Measurements from ENCODE around the gene TMEM62. TPM values are rescaled to one million over a fixed set of nuclear protein-coding genes. Genes with fewer than 3 reads are reported as not detected.
A peak's percentile ranks its signal among the peaks of the same experiment; 100 is the strongest.
"Not testable (repeated sequence)": the region's sequence is repeated elsewhere in the genome, so short reads cannot be mapped to it uniquely, and the experiment has no call there.

The TMEM62 gene
- total RNA-seq, 2 donors from 2014 or later, result 10.4 to 16.0 TPM

DNA sequence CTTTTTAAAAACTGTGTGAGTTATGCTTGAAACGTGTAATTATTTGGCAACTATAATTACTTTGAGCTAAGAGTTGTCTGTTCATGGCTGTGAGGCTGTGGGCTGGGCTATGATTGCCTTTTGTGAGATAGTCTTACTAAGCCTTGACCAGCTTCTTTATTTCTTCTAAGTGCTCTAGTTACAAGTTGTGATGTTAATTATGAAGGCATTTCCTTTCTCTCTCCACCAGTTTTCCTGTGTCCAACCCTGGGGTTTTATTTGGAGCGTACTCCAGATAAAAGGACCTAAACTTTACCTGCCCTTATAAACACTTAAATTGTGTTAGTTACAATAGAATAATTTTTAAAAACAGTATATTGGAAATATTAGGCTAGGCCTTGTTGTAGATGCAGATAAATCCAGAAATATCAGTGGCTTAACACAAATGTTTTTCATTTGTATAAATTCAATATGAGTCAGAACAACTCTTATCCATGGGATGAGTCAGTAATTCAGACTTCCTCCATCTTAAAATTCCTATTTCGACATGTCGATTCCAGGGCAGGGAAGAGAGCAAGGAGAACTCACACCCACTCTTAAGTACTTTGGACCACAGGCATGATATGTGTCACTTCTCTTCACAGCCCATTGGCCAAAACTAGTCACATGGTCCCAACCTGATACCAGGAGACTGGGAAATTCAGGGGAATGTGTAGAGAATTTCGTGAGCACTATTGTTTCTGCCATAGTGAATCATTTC is 17.0 kb downstream of the TMEM62 start:
- ATAC-seq (no peak), DNase-seq (ENCODE audit: low spot score in 2 of 2) (no peak)
- Mint-ChIP-seq H3K36me3 (peaks cover 11 to 20% of the 10 kb centered on the region in 2 donors), H3K9me3 (no peaks in the 10 kb centered on the region), H3K27ac (no peak overlapping the region)

- Mint-ChIP-seq H3K36me3 (peaks cover 11 to 20% of the 10 kb centered on the region in 2 donors), H3K9me3 (no peaks in the 10 kb centered on the region), H3K27ac (no peak overlapping the region)
- ATAC-seq, result peak; percentile 69 to 70
- DNase-seq (ENCODE audit: low spot score in 2 of 2), result no peak
Observed at GRCh38 chr15:43151688-43152087, 18.3 kb downstream of the TMEM62 start.

DNA sequence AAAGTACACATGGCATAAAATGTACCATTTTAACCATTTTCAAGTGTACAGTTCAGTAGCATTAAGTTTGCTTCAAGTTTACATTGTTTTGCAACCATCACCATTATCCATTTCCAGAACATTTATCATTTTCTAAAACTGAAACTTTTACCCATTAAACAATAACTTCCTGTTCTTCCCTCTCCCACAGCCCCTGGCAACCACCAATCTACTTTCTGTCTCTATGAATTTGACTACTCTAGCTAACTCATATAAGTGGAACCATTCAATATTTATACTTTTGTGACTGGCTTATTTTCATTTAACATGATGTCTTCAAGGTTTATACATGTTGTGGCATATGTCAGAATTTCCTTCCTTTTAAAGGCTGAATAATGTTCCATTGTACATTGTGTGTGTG is 19.9 kb downstream of the TMEM62 start:
- Mint-ChIP-seq H3K27ac (no peak overlapping the region), H3K9me3 (no peaks in the 10 kb centered on the region), H3K36me3 (peaks cover 17 to 20% of the 10 kb centered on the region in 2 donors)
- ATAC-seq, result peak in 1 of 2 donors; percentile 41
- DNase-seq (ENCODE audit: low spot score in 2 of 2), result no peak

DNA sequence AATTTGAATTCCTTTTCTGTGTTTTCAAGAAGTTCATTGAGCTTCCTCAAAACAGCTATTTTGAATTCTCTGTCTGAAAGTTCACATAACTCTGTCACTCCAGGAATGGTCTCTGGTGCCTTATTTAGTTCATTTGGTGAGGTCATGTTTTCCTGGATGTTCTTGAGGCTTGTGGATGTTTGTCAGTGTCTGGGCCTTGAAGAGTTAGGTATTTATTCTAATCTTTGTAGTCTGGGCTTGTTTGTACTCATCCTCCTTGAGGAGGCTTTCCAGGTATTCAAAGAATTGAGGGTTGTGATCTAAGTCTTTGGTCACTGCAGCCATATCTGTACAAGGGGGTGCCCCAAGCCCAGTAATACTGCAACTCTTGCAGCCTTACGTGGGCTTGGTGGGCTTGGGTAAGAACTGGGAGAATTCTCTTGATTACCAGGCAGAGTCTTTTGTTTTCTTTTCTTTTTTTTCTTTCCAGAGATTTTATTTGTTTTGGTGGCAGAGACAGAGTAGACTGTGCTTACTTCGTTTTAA is 32.5 kb downstream of the TMEM62 start:
- peak overlapping the region; percentile 68 to 72 for H3K27ac Mint-ChIP-seq
- H3K36me3 Mint-ChIP-seq, result peaks cover 10 to 27% of the 10 kb centered on the region in 2 donors
- ATAC-seq, result peak in 1 of 2 donors; percentile 44
- DNase-seq (ENCODE audit: low spot score in 2 of 2), result no peak
- no peaks in the 10 kb centered on the region for H3K9me3 Mint-ChIP-seq

DNA sequence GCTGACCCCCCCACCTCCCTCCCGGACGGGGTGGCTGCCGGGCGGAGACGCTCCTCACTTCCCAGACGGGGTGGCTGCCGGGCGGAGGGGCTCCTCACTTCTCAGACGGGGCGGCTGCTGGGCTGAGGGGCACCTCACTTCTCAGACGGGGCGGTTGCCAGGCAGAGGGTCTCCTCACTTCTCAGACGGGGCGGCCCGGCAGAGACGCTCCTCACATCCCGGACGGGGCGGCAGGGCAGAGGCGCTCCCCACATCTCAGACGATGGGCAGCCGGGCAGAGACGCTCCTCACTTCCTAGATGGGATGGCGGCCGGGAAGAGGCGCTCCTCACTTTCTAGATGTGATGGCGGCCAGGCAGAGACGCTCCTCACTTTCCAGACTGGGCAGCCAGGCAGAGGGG is 33.9 kb downstream of the TMEM62 start:
- H3K27ac Mint-ChIP-seq; ATAC-seq; H3K9me3 Mint-ChIP-seq; DNase-seq (ENCODE audit: low spot score in 2 of 2): not testable (repeated sequence)
- H3K36me3 Mint-ChIP-seq, result peaks cover 11 to 34% of the 10 kb centered on the region in 2 donors

DNA sequence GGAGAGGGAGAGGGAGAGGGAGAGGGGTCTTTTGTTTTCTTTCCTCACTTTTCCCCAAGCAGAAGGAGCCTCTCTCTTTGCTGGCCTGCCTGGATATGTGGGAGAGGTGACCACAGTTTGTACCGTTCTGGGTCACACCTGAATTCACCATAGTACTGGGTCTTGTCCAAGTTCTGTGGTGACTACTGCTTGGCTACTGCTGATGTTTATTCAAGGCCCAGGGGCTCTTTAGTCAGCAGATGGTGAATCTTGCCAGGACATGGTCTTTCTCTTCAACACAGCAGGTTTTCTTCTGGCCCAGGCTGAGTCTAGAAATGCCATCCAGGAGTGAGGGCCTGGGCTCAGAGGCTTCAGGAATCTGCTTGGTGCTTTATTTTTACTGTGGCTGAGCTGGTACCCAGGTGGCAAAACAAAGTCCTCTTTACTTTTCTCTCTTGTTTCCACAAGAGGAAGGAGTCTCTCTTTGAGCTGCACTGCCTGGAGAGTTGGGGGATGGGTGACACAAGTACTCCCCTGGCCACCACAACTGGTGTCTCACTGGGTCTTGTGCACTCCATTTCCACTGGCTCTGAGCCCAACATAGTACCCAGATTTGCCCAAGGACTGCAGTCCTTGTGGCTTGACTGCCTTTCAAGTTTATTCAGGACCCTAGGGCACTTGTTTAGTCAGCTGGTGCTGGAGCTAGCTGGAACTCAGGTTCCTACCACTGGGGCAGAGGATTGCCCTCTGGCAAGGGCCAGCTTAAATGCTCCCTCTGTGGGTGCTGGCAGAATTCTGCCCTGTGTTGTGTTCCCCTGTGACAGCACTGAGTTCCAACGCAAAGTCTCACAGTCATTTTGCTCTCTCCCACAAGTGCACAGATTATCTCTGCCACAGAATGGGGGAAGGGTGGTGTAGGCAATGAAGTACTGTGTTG is 35.1 kb downstream of the TMEM62 start:
- H3K27ac Mint-ChIP-seq, result peak overlapping the region in 1 of 2 donors; percentile 35
- ATAC-seq (peak in 1 of 2 donors; percentile 83), DNase-seq (ENCODE audit: low spot score in 2 of 2) (no peak)
- H3K9me3 Mint-ChIP-seq, result no peaks in the 10 kb centered on the region
- H3K36me3 Mint-ChIP-seq, result peaks cover 16 to 40% of the 10 kb centered on the region in 2 donors

DNA sequence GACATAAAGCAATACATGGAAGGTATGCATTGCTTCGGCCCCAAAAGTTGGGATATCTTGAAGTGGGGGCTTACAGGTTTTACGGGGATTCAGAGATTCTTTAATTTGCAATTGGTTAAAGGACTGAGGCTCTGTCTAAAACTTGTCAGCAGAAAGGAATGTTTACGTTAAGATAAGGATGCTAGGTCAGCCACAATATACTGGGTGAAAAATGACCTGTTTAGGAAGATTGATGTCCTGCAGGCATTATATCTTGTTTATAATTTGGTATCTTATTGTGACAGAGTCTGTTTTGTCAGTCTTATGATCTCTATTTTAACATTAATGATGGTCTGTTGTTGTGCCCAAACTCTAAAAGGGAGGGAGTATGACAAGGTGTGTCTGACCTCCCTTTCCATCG is 36.5 kb downstream of the TMEM62 start:
- ATAC-seq, result no peak

GRCh38 chr15:43175656-43176309 is 42.4 kb downstream of the TMEM62 start:
- H3K27ac Mint-ChIP-seq; DNase-seq (ENCODE audit: low spot score in 2 of 2); ATAC-seq; H3K9me3 Mint-ChIP-seq: not testable (repeated sequence)
- H3K36me3 Mint-ChIP-seq, result peaks cover 20 to 35% of the 10 kb centered on the region in 2 donors

More for the DNA sequence above, 36.5 kb downstream of the TMEM62 start:
- H3K9me3 Mint-ChIP-seq, result no peaks in the 10 kb centered on the region
- DNase-seq (ENCODE audit: low spot score in 2 of 2), result no peak
- H3K36me3 Mint-ChIP-seq, result peaks cover 17 to 47% of the 10 kb centered on the region in 2 donors
- no peak overlapping the region for H3K27ac Mint-ChIP-seq

DNA sequence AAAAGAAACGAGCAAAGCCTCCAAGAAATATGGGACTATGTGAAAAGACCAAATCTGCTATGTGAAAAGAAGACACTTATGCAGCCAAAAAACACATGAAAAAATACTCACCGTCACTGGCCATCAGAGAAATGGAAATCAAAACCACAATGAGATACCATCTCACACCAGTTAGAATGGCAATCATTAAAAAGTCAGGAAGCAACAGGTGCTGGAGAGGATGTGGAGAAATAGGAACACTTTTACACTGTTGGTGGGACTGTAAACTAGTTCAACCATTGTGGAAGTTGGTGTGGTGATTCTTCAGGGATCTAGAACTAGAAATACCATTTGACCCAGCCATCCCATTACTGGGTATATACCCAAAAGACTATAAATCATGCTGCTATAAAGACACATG is 43.8 kb downstream of the TMEM62 start:
- H3K36me3 Mint-ChIP-seq, result peaks cover 18 to 28% of the 10 kb centered on the region in 2 donors
- not testable (repeated sequence) for DNase-seq (ENCODE audit: low spot score in 2 of 2); H3K9me3 Mint-ChIP-seq; ATAC-seq; H3K27ac Mint-ChIP-seq

DNA sequence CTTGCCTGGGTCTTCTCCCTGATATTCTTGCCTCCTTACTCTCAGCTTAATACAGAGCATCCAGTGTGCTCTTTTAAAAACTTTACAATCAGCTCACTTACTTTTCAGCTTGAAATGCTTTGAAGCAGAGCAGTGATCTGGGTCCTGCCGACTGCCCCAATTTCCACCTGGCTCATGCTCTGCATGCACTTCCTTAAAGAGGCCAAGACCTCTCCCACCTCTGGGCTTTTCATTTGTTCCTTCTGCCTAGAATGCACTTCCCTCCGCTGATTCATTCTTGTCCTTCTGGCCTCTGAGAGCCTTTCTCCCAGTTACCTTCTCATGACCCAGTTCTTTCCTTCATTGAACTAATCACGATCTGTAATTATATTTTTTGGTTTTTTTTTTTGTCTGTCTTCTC is 49.9 kb downstream of the TMEM62 start:
- Mint-ChIP-seq H3K27ac (peak overlapping the region; percentile 10 to 17), H3K36me3 (peaks cover 5 to 7% of the 10 kb centered on the region in 2 donors), H3K9me3 (no peaks in the 10 kb centered on the region)
- no peak for DNase-seq (ENCODE audit: low spot score in 2 of 2)
- no peak for ATAC-seq

GRCh38 chr15:43184407-43185124 is 51.2 kb downstream of the TMEM62 start:
- peaks cover 5 to 7% of the 10 kb centered on the region in 2 donors for H3K36me3 Mint-ChIP-seq
- peak overlapping the region; percentile 95 for H3K27ac Mint-ChIP-seq
- ATAC-seq, result no peak
- no peak for DNase-seq (ENCODE audit: low spot score in 2 of 2)
- H3K9me3 Mint-ChIP-seq, result no peaks in the 10 kb centered on the region

DNA sequence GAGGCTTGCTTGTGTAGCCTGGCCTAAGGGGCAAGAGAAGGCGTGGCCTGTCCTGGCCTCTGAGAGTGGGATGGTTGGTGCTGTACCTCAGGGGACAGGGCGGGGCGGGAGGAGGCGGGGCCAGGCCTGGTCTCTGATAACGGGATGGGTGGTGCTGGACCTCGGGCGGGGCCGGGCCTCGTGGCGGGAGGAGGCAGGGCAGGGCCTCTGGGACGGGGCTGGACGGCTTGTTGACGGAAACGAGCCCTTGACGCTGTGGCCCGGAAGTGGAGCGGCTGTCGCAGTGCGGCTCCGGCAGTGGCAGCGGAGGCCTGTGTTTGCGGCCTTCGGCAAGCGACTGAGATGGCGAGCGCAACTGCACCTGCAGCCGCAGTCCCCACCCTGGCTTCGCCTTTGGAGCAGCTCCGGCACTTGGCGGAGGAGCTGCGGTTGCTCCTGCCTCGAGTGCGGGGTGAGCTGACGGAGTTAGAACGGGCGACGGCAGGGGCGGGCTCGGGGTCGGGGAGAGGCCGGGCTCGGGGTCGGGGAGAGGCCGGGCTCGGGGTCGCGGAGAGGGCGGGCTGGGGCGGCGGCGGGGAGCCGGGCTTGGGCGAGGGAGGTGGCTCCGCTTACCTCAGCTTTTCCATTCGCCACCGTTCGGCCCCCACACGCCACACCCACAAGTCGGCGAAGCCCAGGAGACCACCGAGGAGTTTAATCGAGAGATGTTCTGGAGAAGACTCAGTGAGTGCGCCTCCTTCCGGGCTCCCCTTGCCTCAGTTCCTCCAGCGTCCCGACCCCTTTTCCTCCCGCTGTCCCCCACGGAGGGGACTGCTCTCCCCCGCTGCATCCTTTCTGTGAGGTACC is 52.0 kb downstream of the TMEM62 start, which contains the start of gene CCNDBP1:
Gene CCNDBP1 (plus strand): TSS at position 247 of the 846 bp plus-strand sequence. CDS start 96 bp downstream, at position 343.
- Mint-ChIP-seq H3K9me3 (no peaks in the 10 kb centered on the region), H3K36me3 (peaks cover 5 to 7% of the 10 kb centered on the region in 2 donors)
- DNase-seq (ENCODE audit: low spot score in 2 of 2), result peak; percentile 86 to 94

DNA sequence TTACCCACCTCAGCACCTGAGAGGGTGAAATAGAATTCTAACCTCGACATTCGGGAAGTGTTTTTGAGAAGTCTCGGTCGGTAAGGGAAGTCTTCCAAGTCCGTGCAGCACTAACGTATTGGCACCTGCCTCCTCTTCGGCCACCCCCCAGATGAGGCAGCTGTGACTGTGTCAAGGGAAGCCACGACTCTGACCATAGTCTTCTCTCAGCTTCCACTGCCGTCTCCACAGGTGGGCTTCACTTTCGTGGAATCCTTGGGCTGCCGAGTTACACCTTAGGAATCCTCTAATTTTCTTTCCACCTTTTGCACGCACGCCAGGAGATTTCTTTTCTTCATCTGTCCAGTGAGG is 52.6 kb downstream of the TMEM62 start:
- Mint-ChIP-seq H3K36me3 (peaks cover 6 to 7% of the 10 kb centered on the region in 2 donors), H3K27ac (peak overlapping the region; percentile 95 to 96), H3K9me3 (no peaks in the 10 kb centered on the region)
- no peak for DNase-seq (ENCODE audit: low spot score in 2 of 2)
- peak; percentile 16 to 40 for ATAC-seq

More for the DNA sequence above, 52.0 kb downstream of the TMEM62 start, which contains the start of gene CCNDBP1:
- peak; percentile 96 to 97 for ATAC-seq
- peak within 1 kb of the TSS; percentile 95 to 96 for H3K27ac Mint-ChIP-seq

DNA sequence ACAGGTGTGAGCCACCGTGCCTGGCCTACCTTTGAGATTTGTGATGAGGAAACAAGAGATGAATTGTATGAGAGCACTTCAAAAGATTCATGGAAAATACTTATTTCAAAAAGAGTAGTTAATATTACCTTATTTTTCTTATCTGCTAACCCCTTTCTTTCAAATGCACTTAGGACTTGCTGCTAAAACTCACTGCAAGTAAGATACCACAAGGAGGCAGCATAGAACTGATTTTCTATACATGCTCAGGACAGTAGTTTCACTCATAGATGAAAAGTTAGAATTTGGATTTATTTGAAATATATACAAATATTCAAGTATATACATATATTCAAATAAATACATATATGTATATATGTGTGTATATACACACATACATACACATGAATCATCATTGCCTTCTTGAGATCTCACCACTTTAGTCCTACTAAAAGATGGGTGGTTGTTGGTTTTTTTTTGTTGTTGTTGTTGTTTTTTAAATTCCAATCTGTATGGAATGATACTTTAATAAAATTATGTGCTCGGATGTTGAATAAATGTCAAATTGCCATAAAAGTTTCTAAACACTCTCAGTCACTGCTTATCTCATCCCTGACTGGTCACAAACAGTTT is 54.3 kb downstream of the TMEM62 start:
- Mint-ChIP-seq H3K36me3 (peaks cover 7 to 18% of the 10 kb centered on the region in 2 donors), H3K27ac (no peak overlapping the region), H3K9me3 (no peaks in the 10 kb centered on the region)
- DNase-seq (ENCODE audit: low spot score in 2 of 2), result no peak
- ATAC-seq, result no peak

- Mint-ChIP-seq H3K36me3 (peaks cover 7 to 21% of the 10 kb centered on the region in 2 donors), H3K27ac (peak overlapping the region in 1 of 2 donors; percentile 0), H3K9me3 (no peaks in the 10 kb centered on the region)
- DNase-seq (ENCODE audit: low spot score in 2 of 2) (no peak), ATAC-seq (no peak)
Observed at GRCh38 chr15:43189296-43189695, 55.9 kb downstream of the TMEM62 start.

Data from activated naive CD4-positive, alpha-beta T cell treated with anti-CD3 and anti-CD28 coated beads, Interleukin-2, amount 50 U/mL, for 72 hours (primary cell).